H9 (cell line): ENCODE data around the gene CDK2. TPM values are rescaled to one million over a fixed set of nuclear protein-coding genes. Genes with fewer than 3 reads are reported as not detected.

ENCODE experiments used
- DNase-seq: peaks from one replicate; pipeline ENCODE4 v3.0.0-alpha.2; 2017
- H2AFZ ChIP-seq: one replicate; pipeline ENCODE4 v1.6.1; 2013; ENCODE audit warnings: mild to moderate bottlenecking, low read length, control low read depth, moderate library complexity
- H2AK5ac ChIP-seq: 2 replicates; pipeline ENCODE4 v1.6.1; 2013; ENCODE audit warnings: low read length, control low read depth, mixed read lengths; ENCODE audit not compliant: insufficient read length
- H2BK120ac ChIP-seq: one replicate; pipeline ENCODE4 v1.6.1; 2013; ENCODE audit warnings: low read depth, mild to moderate bottlenecking, low read length, control low read depth, inconsistent platforms; ENCODE audit not compliant: poor library complexity, severe bottlenecking
- H2BK12ac ChIP-seq: 2 replicates; pipeline ENCODE4 v1.6.1; 2013; ENCODE audit warnings: low read length, control low read depth, mixed read lengths, low read depth; ENCODE audit not compliant: insufficient read length
- H2BK15ac ChIP-seq: 2 replicates; pipeline ENCODE4 v1.6.1; 2013; ENCODE audit warnings: low read depth, low read length, control low read depth
- H2BK20ac ChIP-seq: one replicate; pipeline ENCODE4 v1.6.1; 2013; ENCODE audit warnings: low read depth, mild to moderate bottlenecking, low read length, control low read depth, inconsistent platforms; ENCODE audit not compliant: poor library complexity, severe bottlenecking
- H2BK5ac ChIP-seq: 2 replicates; pipeline ENCODE4 v1.6.1; 2013; ENCODE audit warnings: low read length, control low read depth, mixed read lengths; ENCODE audit not compliant: insufficient read length
- H3K14ac ChIP-seq: 2 replicates; pipeline ENCODE4 v1.6.1; 2013; ENCODE audit warnings: low read length, control low read depth; ENCODE audit not compliant: insufficient read depth
- H3K18ac ChIP-seq: 2 replicates; pipeline ENCODE4 v1.6.1; 2013; ENCODE audit warnings: low read depth, mild to moderate bottlenecking, mixed read lengths, low read length, control low read depth; ENCODE audit not compliant: insufficient read length
- H3K23ac ChIP-seq: 2 replicates; pipeline ENCODE4 v1.6.1; 2013; ENCODE audit warnings: low read length, control low read depth, mixed read lengths, low read depth; ENCODE audit not compliant: insufficient read length
- H3K23me2 ChIP-seq: 2 replicates; pipeline ENCODE4 v1.6.1; 2013; ENCODE audit warnings: low read depth, mild to moderate bottlenecking, mixed read lengths, low read length, control low read depth; ENCODE audit not compliant: insufficient read length, poor library complexity, severe bottlenecking
- H3K27ac ChIP-seq: 2 replicates; pipeline ENCODE4 v1.5.1; 2013; ENCODE audit warnings: low read length, control low read depth, mixed read lengths, low read depth; ENCODE audit not compliant: insufficient read length
- H3K27me3 ChIP-seq: 2 replicates; pipeline ENCODE4 v1.6.1; 2013; ENCODE audit warnings: low read length, control low read depth, inconsistent platforms; ENCODE audit not compliant: insufficient read depth
- H3K4ac ChIP-seq: 2 replicates; pipeline ENCODE4 v1.6.1; 2013; ENCODE audit warnings: low read depth, mild to moderate bottlenecking, control low read depth, inconsistent platforms, low read length, moderate library complexity
- H3K4me1 ChIP-seq: 2 replicates; pipeline ENCODE4 v1.6.1; 2013; ENCODE audit warnings: low read length, control low read depth, inconsistent platforms; ENCODE audit not compliant: insufficient read depth
- H3K4me2 ChIP-seq: 2 replicates; pipeline ENCODE4 v1.6.1; 2013; ENCODE audit warnings: low read length, control low read depth, mixed read lengths; ENCODE audit not compliant: insufficient read length, insufficient read depth
- H3K56ac ChIP-seq: 2 replicates; pipeline ENCODE4 v1.6.1; 2013; ENCODE audit warnings: low read depth, mild to moderate bottlenecking, mixed read lengths, low read length, control low read depth; ENCODE audit not compliant: insufficient read length
- H3K79me1 ChIP-seq: 2 replicates; pipeline ENCODE4 v1.6.1; 2013; ENCODE audit warnings: low read depth, mild to moderate bottlenecking, moderate library complexity, low read length, control low read depth, inconsistent platforms; ENCODE audit not compliant: insufficient read depth, poor library complexity, severe bottlenecking
- H3K79me2 ChIP-seq: 2 replicates; pipeline ENCODE4 v1.6.1; 2013; ENCODE audit warnings: low read length, control low read depth, inconsistent platforms; ENCODE audit not compliant: insufficient read depth
- H3K9ac ChIP-seq: 2 replicates; pipeline ENCODE4 v1.6.1; 2013; ENCODE audit warnings: low read length, control low read depth, mixed read lengths; ENCODE audit not compliant: insufficient read length; ENCODE audit errors: extremely low read depth
- H3K9me3 ChIP-seq: one replicate; pipeline ENCODE4 v1.6.1; 2013; ENCODE audit warnings: low read depth, low read length, inconsistent platforms; ENCODE audit not compliant: control insufficient read depth
- H3T11ph ChIP-seq: one replicate; pipeline ENCODE4 v1.6.1; 2013; ENCODE audit warnings: mild to moderate bottlenecking, low read length, control low read depth, inconsistent platforms
- H4K20me1 ChIP-seq: one replicate; pipeline ENCODE4 v1.6.1; 2013; ENCODE audit not compliant: control insufficient read depth, insufficient read length, insufficient read depth
- H4K5ac ChIP-seq: 2 replicates; pipeline ENCODE4 v1.6.1; 2013; ENCODE audit warnings: low read depth, mild to moderate bottlenecking, mixed read lengths, low read length, control low read depth; ENCODE audit not compliant: insufficient read length
- H4K8ac ChIP-seq: replicated peaks from 2 replicates; pipeline ENCODE4 v1.6.1; 2013; ENCODE audit warnings: low read length, control low read depth, mixed read lengths, low read depth; ENCODE audit not compliant: insufficient read length
- H4K91ac ChIP-seq: 2 replicates; pipeline ENCODE4 v1.6.1; 2013; ENCODE audit warnings: low read depth, mild to moderate bottlenecking, moderate library complexity, mixed read lengths, low read length, control low read depth; ENCODE audit not compliant: insufficient read length
- H3K27ac Mint-ChIP-seq, 3 experiments: 2 replicates in 2 of 3; 3 replicates in 1 of 3; pipeline ENCODE4 v1.8.0; 2020 to 2021; ENCODE audit warnings: mixed read lengths in 3 of 3, mild to moderate bottlenecking in 1 of 3, moderate library complexity in 1 of 3
- H3K27me3 Mint-ChIP-seq: 2 replicates; pipeline ENCODE4 v1.8.0; 2021; ENCODE audit warnings: low read depth, mild to moderate bottlenecking, moderate library complexity, mixed read lengths
- H3K36me3 Mint-ChIP-seq, 3 experiments: 2 replicates in 2 of 3; 3 replicates in 1 of 3; pipeline ENCODE4 v1.8.0; 2020 to 2021; ENCODE audit warnings: low read depth in 3 of 3, mixed read lengths in 3 of 3; ENCODE audit not compliant: insufficient read depth in 1 of 3
- H3K4me1 Mint-ChIP-seq, 2 experiments: 2 replicates each; pipeline ENCODE4 v1.8.0; 2020; ENCODE audit warnings: mixed read lengths in 2 of 2
- H3K4me3 Mint-ChIP-seq, 2 experiments: 2 replicates in 1 of 2; 3 replicates in 1 of 2; pipeline ENCODE4 v1.8.0; 2020 to 2021; ENCODE audit warnings: mild to moderate bottlenecking in 2 of 2, mixed read lengths in 2 of 2, moderate library complexity in 1 of 2
- H3K9me3 Mint-ChIP-seq, 2 experiments: 2 replicates in 1 of 2; 3 replicates in 1 of 2; pipeline ENCODE4 v1.8.0; 2020; ENCODE audit warnings: mild to moderate bottlenecking in 2 of 2, mixed read lengths in 2 of 2, moderate library complexity in 1 of 2
- CTCF ChIP-seq: fragments of 200-600 bp; sonication (generic); conservative IDR thresholded peaks from 3 replicates; pipeline ENCODE4 v1.8.0; 2021; ENCODE audit warnings: antibody characterized with exemption, mild to moderate bottlenecking
- WGBS: extraction: QIAGEN DNeasy Blood & Tissue Kit; methylation state at CpG from one replicate; pipeline ENCODE4 v1.1.7; 2013; ENCODE audit warnings: missing lambda C conversion rate, low lambda C conversion rate, mixed read lengths; ENCODE audit not compliant: insufficient read length; ENCODE audit errors: extremely low coverage; 5-methylcytosine and 5-hydroxymethylcytosine counted together
- total RNA-seq: library from RNA; stranded (reverse); gene quantifications from 2 replicates; pipeline ENCODE4 v1.2.1, GENCODE V29; 2021

Gene CDK2
- total RNA-seq, 1 experiment from 2014 or later = 60.8 TPM

- Mint-ChIP-seq H3K4me3 (no peak overlapping the region), H3K36me3 (peaks cover 0 to 4% (median 0%) of the 10 kb centered on the region in 3 experiments; a peak in 3 of 7 replicates), H3K27me3 (peaks cover 15% of the 10 kb centered on the region), H3K4me1 (peaks cover 11 to 18% of the 10 kb centered on the region in 2 experiments), H3K27ac (peak overlapping the region in 1 of 3 experiments; percentile 11; a peak in 1 of 7 replicates), H3K9me3 (no peaks in the 10 kb centered on the region)
- Histone ChIP-seq H3K9me3 (no peaks in the 10 kb centered on the region), H3K23me2 (no peaks in the 10 kb centered on the region), H2BK12ac (no peak overlapping the region), H2BK20ac (no peak overlapping the region), H2BK5ac (no peak overlapping the region), H3K79me2 (no peaks in the 10 kb centered on the region), H3K4ac (no peak overlapping the region), H2BK120ac (no peak overlapping the region), H2BK15ac (no peak overlapping the region), H3K18ac (no peak overlapping the region), H4K91ac (no peak overlapping the region), H3K4me2 (no peak overlapping the region), H2AFZ (no peak overlapping the region), H3T11ph (no peak overlapping the region), H2AK5ac (no peak overlapping the region), H4K20me1 (no peaks in the 10 kb centered on the region), H3K27ac (no peak overlapping the region), H3K14ac (no peak overlapping the region), H3K23ac (no peak overlapping the region), H3K27me3 (no peaks in the 10 kb centered on the region; the same call in 1 of the 2 replicates), H4K5ac (no peak overlapping the region), H3K56ac (no peak overlapping the region), H3K79me1 (no peaks in the 10 kb centered on the region), H4K8ac (no peak overlapping the region), H3K9ac (no peak overlapping the region), H3K4me1 (no peaks in the 10 kb centered on the region; the same call in 1 of the 2 replicates)
- DNase-seq = no peak
- no peak for TF ChIP-seq CTCF
- WGBS = no CpG with 5 or more reads among the region's 2 CpGs
These were observed 28.6 kb upstream of the CDK2 start for GRCh38 chr12:55937981-55938380.
